ENCODE results near the gene OVOL2.
"Not testable (repeated sequence)": the region's sequence is repeated elsewhere in the genome, so short reads cannot be mapped to it uniquely, and the experiment has no call there.

Gene OVOL2

DNA sequence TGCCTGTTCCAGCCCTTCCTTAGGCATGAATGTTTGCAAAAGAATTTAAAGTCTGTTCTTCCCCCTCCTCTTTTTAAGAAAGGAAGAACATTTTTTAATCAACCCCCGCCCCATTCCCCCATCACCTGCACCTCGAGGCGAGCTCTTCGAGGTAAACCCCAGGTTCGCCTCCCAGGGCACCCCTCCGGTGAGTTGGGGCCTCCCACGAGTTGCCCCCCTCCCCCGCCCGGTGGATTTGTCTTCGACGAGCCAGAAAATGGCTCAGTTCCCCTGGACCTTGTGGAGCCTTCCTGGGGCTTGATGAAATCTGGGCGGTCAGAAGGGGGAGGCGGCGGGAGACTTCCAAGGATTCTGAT is 256 bp upstream of the OVOL2 start:
- no peak for DNase-seq (ENCODE audit: low read depth)

DNA sequence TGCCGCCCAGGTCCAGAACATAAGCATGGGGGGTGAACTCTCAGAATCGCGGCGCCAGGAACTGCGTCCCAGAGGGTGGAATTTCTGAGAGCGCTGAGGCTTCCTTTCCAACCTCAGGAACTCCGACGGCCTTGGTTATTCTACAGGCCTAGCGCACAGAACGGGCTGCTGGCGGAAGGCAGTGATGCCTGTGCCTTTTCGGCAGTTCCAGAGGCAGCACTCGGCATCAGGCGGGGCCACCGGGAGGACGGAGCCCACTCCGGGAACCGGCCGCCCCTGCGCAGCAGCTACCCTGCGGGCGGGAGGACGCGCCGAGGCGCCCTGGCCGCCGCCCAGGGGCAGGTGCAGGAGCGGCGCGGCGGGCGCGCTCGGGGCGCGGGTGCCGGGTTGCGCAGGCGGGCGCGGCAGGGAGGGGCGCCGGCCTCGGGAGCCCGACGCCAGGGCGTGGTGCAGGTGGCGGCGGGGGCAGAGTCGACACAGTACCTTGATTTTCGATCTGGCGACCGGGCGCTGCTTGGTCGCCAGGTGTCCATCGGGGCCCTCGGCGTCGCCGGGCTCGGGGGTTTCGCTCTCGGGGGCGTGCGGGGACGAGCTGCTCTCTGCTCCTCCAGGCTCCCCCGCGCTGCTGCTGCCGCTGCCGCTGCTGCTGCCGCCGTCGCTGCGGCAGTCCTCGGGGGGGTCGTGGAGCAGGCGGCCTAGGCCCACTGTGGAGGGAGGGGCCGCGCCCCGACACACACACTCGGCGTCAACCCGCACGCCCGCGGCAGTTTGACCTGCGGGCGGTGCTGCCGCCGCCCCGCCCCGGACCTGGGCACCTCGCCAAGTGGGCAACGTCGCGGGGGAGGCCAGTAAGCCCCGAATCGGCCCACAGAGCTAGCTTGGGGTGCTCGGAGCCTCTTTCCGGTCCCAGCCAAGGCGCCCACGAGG is 1.3 kb downstream of the OVOL2 start:
- DNase-seq (ENCODE audit: low read depth) = no peak

DNA sequence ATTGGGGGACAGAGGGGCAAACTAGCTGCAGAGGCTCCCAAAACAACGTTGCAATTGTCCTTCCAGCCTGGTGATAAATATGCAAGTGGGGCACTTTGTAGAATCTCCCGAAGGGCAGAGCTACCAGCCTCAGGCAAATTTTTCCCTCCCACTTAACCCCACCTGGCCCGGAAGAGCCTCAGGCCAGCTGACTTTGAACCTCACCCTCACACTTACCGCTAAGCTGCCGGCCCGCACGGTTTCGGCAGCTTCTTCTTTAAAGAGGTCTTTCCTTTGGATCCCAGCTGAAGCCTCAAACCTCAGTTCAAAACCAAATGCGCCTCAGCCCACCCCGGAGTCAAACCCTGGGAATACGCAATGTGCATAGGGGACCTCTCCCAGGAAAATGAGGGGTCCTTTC is 2.5 kb downstream of the OVOL2 start:
- DNase-seq (ENCODE audit: low read depth) = no peak

- no peak for DNase-seq (ENCODE audit: low read depth)
These were observed 4.9 kb downstream of the OVOL2 start for GRCh38 chr20:18052856-18053255.

DNA sequence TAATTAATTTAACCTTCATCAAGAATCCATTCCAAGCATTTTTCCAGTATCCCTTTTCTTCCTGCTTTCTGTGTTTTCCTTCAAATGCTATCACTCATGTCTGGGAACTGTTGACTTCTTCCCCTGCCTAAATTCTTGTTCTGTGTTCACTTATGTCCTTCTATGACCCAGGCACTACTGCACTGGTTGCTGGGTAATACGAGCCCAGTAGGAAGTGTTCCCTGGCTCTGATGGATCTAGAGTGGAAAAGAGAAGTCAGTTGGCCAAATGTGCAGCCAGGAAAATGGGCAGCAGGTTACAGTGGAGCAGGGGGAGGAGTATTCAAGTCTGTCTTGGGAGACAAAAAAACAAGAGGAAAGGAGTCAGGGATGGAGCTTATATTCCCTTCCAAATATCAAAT is 7.1 kb downstream of the OVOL2 start:
- DNase-seq (ENCODE audit: low read depth) = no peak

DNA sequence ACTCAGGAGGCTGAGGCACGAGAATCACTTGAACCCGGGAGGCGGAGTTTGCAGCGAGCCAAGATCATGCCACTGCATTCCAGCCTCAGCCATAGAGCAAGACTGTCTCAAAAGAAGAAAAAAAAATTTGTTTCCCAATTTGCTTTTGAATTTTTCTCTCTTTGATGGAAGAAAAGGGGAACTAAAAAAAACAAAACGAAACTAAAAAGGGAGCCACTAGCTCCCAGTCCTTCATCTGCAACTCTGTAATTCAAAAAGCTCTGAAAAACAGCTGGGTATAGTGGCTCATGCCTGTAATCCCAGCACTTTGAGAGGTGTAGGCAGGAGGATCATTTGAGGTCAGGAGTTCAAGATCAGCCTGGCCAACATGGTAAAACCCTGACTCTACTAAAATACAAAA is 9.5 kb downstream of the OVOL2 start:
- DNase-seq (ENCODE audit: low read depth) = no peak

DNA sequence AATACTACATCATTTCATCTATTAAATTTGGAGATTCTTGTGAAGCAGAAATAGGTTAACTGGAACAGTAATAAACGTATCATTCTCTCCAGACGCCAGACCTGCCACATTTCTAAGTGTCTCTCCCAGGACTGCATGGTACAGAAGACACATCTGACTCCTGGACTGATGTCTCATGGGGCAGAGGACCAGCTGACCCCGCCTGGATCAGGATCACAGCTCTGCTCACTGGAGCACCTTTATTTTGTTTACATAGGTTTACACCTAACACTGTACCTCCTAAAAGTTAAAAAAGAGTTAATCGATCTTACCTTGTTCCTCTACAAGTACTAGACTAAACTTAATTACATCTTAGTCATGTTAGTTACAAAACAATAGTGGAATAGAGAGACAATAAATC is 11.2 kb downstream of the OVOL2 start:
- no peak for DNase-seq (ENCODE audit: low read depth)

- no peak for DNase-seq (ENCODE audit: low read depth)
These were observed 15.5 kb downstream of the OVOL2 start for GRCh38 chr20:18042229-18042628.

- no peak for DNase-seq (ENCODE audit: low read depth)
These were observed 16.3 kb downstream of the OVOL2 start for GRCh38 chr20:18041462-18041861.

DNA sequence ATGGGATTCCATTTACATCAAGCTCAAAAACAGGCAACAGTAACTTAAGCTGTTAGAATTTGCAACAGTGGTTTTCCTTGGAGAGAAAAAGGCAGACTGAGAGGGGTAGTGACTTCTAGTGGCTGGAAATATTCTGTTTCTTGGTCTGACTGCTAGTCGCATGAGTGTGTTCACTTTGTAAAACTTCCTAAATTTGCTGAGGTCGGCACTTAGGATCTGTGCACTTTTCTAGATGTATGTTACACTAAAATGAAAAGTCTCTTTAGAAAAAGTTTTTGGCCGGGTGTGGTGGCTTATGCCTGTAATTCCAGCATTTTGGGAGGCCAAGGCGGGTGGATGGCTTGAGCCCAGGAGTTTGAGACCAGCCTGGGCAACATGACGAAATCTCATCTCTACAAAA is 18.7 kb downstream of the OVOL2 start:
- DNase-seq (ENCODE audit: low read depth) = no peak

GRCh38 chr20:18034039-18034438 is 23.7 kb downstream of the OVOL2 start:
- no peak for DNase-seq (ENCODE audit: low read depth)

DNA sequence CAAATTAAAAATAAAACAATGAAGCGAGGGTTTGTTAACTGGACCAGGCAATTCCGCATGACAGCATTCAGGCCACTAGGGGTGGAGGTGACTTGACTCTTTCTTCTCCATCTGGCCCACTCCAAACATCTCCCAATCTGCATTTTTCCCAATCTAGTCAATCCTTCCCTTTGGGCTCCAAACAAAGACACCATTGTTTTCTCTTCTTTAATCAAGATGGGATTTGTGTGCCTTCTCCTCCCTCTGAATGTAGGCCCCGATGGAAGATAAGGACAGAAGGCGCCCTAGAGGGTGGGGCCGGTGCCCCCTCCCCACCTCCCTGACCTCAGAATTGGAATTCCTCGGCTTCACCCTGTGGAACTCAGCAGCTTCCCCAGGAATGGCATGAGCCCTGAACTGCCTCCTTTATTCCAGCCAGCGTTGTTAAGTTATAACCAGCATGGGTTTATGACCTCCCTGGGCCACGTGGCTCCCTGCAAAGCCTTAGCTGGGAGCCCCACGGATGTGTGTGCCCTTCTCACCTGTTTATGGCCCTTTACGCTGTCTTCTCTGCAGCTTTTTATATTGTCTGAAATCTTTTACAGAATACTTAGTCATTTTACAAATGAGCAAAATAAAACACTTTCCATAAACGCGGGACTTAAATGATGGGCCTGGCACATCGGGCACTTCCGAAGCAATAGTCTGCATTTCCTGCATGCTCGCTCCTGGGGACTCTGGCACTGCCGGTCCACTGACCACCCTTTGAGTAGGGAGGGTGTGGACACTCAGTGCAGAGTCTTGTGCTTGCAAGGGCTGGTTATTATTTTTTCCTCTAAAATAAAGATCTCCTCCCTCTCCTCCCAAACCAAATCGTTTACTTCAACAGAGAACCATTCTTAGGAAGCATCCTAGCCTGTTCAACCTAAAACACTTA is 24.5 kb downstream of the OVOL2 start:
- DNase-seq (ENCODE audit: low read depth) = no peak

DNA sequence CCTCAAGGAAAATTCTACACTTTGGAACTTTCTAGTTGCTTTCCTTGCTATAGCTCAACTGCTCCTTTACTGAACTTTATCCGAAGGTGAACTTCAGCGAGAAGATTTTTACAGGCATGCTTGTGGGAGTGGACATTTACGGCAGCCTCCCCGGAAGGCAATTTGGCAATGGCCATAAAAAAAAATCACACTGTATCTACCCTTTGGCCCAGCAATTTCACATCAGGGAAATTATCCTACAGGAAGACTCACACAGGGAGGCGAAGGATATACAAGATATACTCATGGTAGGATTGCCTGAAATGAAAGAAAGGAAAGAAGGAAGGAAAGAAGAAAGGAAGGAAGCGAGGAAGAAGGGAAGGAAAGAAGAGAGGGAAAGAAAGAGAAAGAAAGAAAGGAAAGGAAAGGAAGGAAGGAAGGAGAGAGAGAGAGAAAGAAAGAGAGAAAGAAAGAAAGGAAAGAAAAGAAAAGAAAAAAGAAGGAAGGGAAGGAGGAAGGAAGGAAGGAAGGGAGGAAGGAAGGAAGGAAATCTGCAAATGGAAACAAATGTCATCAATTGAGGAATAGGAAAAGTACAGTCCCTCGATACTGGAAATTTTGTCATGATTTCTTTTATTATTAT is 25.7 kb downstream of the OVOL2 start:
- no peak for DNase-seq (ENCODE audit: low read depth)

DNA sequence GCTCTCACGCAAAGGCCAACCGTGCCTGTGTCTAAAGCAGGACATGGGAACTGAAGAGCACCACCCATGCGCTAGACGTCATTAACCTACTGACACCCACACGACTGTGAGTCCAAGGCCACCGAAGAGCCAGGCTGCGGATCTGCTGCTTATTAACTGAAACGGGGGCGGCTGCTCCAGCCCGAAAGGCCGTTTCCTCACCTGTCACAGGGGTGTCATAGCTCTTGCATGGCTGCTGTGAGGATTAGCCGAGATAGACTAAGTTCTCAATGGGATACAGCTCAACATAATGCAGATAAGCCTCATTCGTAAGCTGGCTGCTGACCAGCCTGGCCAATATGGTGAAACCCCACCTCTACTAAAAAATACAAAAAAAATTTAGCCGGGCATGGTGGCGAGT is 26.7 kb downstream of the OVOL2 start:
- DNase-seq (ENCODE audit: low read depth) = no peak

- no peak for DNase-seq (ENCODE audit: low read depth)
These were observed 27.7 kb downstream of the OVOL2 start for GRCh38 chr20:18030020-18030419.

GRCh38 chr20:18027011-18027410 is 30.7 kb downstream of the OVOL2 start:
- not testable (repeated sequence) for DNase-seq (ENCODE audit: low read depth)

GRCh38 chr20:18024606-18025127 is 33.0 kb downstream of the OVOL2 start:
- no peak for DNase-seq (ENCODE audit: low read depth)

GRCh38 chr20:18020931-18021330 is 36.8 kb downstream of the OVOL2 start:
- DNase-seq (ENCODE audit: low read depth) = no peak

GRCh38 chr20:18019068-18019467 is 38.6 kb downstream of the OVOL2 start:
- no peak for DNase-seq (ENCODE audit: low read depth)

DNA sequence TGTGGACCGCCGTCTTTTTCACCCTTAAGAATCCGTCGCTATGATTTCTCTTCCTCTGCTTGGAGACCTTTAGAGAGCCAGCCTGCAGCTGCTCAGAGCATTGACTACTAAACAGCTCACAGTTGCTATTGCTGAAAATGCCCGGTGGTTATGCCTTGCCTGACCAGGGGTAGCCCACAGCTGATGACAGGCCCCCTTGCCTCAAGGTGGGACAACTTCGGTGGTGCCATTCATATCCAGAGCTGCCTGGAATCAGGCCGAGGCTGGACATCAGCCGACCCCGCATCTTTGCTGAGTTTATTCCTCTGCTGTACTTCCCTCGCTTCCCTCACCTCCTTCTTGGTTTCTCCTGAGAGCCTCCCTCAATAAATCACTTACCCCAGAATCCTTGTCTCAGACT is 39.6 kb downstream of the OVOL2 start:
- no peak for DNase-seq (ENCODE audit: low read depth)

DNA sequence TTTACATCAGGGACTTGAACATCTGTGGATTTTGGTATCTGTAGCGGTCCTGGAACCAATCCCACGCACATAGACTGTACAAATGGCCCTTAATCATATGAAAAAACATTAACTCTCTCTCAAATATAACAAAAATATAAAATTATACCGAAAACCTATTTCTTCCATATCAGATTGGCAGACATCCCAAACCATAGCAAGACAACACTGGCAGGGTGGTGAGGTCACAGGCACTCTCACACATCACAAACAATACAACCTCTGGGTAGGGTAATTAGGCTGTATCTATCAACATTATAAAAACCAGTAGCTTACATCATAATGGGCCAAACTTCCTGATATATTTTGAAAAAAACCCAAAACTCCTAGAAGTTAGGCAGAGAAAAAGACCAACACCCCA is 40.9 kb downstream of the OVOL2 start:
- DNase-seq (ENCODE audit: low read depth) = no peak

- no peak for DNase-seq (ENCODE audit: low read depth)
These were observed 43.3 kb downstream of the OVOL2 start for GRCh38 chr20:18014411-18014810.

Data from stimulated activated CD8-positive, alpha-beta memory T cell treated with anti-CD3 and anti-CD28 coated beads, Interleukin-15, amount 100 ng/mL, for 24 hours (primary cell).